HCT116 (cell line): ENCODE results near the gene JCAD.

ENCODE experiments used
- EGR1 ChIP-seq: IDR thresholded peaks from 2 replicates; pipeline ENCODE4 v1.6.1; 2012; ENCODE audit warnings: low read depth
- EZH2phosphoT487 ChIP-seq: fragments of 200-600 bp; IDR thresholded peaks from 2 replicates; pipeline ENCODE4 v1.6.1; 2018; ENCODE audit warnings: antibody characterized with exemption, borderline replicate concordance
- FOSL1 ChIP-seq: IDR thresholded peaks from 2 replicates; pipeline ENCODE4 v1.6.1; 2012; ENCODE audit warnings: low read depth
- JUND ChIP-seq: IDR thresholded peaks from 2 replicates; pipeline ENCODE4 v1.6.1; 2012
- POLR2A ChIP-seq: IDR thresholded peaks from 2 replicates; pipeline ENCODE4 v1.7.0; 2011; ENCODE audit warnings: borderline replicate concordance; ENCODE audit not compliant: insufficient read depth, insufficient read length; ENCODE audit errors: extremely low read depth
- POLR2AphosphoS5 ChIP-seq: IDR thresholded peaks from 2 replicates; pipeline ENCODE4 v1.6.1; 2011; ENCODE audit warnings: mild to moderate bottlenecking, low read depth, low read length, moderate library complexity
- SIN3A ChIP-seq: IDR thresholded peaks from 2 replicates; pipeline ENCODE4 v1.6.1; 2012; ENCODE audit warnings: low read depth
- SP1 ChIP-seq: IDR thresholded peaks from 2 replicates; pipeline ENCODE4 v1.6.1; 2012; ENCODE audit warnings: low read depth
- TCF7L2 ChIP-seq: IDR thresholded peaks from 2 replicates; pipeline ENCODE4 v1.7.0; 2011; ENCODE audit warnings: borderline replicate concordance, inconsistent platforms; ENCODE audit not compliant: insufficient read depth, insufficient read length; ENCODE audit errors: extremely low read depth
- YY1 ChIP-seq: IDR thresholded peaks from 2 replicates; pipeline ENCODE4 v1.6.1; 2011; ENCODE audit warnings: low read length, low read depth, moderate library complexity, mild to moderate bottlenecking; ENCODE audit not compliant: insufficient replicate concordance; ENCODE audit errors: extremely low read depth
- ZNF274 ChIP-seq: fragments of 200-500 bp; sonication (Bioruptor generic); IDR thresholded peaks from 2 replicates; pipeline ENCODE4 v1.6.1; 2014; ENCODE audit warnings: mild to moderate bottlenecking, low read depth, low read length, inconsistent platforms
- TF ChIP-seq, protein P1 (sequence below), 3 experiments: fragments of 200-600 bp in 1 of 3; sonication (generic) in 1 of 3; IDR thresholded peaks in 2 of 3; conservative IDR thresholded peaks in 1 of 3; 2 replicates each; pipeline ENCODE4 v1.5.1; 2012 to 2017; ENCODE audit warnings: low read depth in 2 of 3, low read length in 2 of 3, antibody characterized with exemption in 1 of 3, borderline replicate concordance in 1 of 3, control low read depth in 1 of 3, mild to moderate bottlenecking in 1 of 3, mixed read lengths in 1 of 3, mixed run types in 1 of 3, moderate library complexity in 1 of 3; ENCODE audit not compliant: insufficient read depth in 1 of 3
- TF ChIP-seq, protein P2 (sequence below): IDR thresholded peaks from 2 replicates; pipeline ENCODE4 v1.6.1; 2012
- TF ChIP-seq, protein P3 (sequence below): IDR thresholded peaks from 2 replicates; pipeline ENCODE4 v1.6.1; 2012; ENCODE audit warnings: low read depth

DNA sequence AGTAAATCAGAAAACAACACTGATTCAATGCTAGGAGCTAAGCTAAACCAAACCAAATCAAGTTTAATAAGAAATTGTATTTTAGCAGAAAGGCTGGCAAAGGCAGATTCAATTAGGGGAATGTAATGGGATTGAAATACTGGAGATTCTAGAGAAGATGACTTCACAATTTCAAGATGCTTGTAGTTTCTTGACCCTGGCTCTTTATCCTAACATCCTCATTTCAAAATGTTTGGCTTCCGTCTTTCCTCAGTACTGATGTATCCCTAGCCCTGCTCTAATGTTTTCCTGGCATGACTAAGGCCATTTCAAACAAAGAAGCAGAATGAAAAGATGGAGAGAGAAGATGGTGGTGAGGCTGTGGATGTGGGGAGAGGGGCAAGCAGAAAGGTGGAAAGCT, 2.7 kb upstream of the JCAD start:
- TF ChIP-seq EGR1 (no peak), YY1 (no peak), SIN3A (no peak), JUND (no peak), POLR2A (no peak), TCF7L2 (no peak), POLR2AphosphoS5 (no peak), FOSL1 (no peak), ZNF274 (no peak), EZH2phosphoT487 (no peak), SP1 (no peak)
- TF ChIP-seq, protein P1, sequence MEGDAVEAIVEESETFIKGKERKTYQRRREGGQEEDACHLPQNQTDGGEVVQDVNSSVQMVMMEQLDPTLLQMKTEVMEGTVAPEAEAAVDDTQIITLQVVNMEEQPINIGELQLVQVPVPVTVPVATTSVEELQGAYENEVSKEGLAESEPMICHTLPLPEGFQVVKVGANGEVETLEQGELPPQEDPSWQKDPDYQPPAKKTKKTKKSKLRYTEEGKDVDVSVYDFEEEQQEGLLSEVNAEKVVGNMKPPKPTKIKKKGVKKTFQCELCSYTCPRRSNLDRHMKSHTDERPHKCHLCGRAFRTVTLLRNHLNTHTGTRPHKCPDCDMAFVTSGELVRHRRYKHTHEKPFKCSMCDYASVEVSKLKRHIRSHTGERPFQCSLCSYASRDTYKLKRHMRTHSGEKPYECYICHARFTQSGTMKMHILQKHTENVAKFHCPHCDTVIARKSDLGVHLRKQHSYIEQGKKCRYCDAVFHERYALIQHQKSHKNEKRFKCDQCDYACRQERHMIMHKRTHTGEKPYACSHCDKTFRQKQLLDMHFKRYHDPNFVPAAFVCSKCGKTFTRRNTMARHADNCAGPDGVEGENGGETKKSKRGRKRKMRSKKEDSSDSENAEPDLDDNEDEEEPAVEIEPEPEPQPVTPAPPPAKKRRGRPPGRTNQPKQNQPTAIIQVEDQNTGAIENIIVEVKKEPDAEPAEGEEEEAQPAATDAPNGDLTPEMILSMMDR (IDR thresholded peaks at IDR 0.05 in 2 of 3, conservative IDR thresholded peaks at IDR 0.05 in 1 of 3; ENCODE audit: borderline replicate concordance in 1 of 3, insufficient read depth in 1 of 3, low read depth in 2 of 3, low read length in 2 of 3): no peak
- TF ChIP-seq, protein P2, sequence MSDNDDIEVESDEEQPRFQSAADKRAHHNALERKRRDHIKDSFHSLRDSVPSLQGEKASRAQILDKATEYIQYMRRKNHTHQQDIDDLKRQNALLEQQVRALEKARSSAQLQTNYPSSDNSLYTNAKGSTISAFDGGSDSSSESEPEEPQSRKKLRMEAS: no peak
- TF ChIP-seq, protein P3, sequence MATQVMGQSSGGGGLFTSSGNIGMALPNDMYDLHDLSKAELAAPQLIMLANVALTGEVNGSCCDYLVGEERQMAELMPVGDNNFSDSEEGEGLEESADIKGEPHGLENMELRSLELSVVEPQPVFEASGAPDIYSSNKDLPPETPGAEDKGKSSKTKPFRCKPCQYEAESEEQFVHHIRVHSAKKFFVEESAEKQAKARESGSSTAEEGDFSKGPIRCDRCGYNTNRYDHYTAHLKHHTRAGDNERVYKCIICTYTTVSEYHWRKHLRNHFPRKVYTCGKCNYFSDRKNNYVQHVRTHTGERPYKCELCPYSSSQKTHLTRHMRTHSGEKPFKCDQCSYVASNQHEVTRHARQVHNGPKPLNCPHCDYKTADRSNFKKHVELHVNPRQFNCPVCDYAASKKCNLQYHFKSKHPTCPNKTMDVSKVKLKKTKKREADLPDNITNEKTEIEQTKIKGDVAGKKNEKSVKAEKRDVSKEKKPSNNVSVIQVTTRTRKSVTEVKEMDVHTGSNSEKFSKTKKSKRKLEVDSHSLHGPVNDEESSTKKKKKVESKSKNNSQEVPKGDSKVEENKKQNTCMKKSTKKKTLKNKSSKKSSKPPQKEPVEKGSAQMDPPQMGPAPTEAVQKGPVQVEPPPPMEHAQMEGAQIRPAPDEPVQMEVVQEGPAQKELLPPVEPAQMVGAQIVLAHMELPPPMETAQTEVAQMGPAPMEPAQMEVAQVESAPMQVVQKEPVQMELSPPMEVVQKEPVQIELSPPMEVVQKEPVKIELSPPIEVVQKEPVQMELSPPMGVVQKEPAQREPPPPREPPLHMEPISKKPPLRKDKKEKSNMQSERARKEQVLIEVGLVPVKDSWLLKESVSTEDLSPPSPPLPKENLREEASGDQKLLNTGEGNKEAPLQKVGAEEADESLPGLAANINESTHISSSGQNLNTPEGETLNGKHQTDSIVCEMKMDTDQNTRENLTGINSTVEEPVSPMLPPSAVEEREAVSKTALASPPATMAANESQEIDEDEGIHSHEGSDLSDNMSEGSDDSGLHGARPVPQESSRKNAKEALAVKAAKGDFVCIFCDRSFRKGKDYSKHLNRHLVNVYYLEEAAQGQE: no peak
